Subcutaneous adipose tissue (tissue), 4 donors: Measurements from ENCODE around the gene PNMT. TPM values are rescaled to one million over a fixed set of nuclear protein-coding genes. Genes with fewer than 3 reads are reported as not detected.

Source experiments
- total RNA-seq, 4 donors: library from RNA; depleted of rRNA; stranded (reverse); fragments of >200 nt; gene quantifications; one replicate each; pipeline ENCODE4 v1.1.0, GENCODE V29; 2016
- TF ChIP-seq, protein P1 (sequence below): fragments of 450-650 bp; IDR thresholded peaks from one replicate; pipeline ENCODE4 v1.5.1; 2016; ENCODE audit warnings: low read depth, mild to moderate bottlenecking, control low read depth, antibody characterized with exemption, moderate library complexity

The PNMT gene
- total RNA-seq, 4 donors from 2014 or later: 2.0 to 7.3 (median 4.2) TPM

DNA sequence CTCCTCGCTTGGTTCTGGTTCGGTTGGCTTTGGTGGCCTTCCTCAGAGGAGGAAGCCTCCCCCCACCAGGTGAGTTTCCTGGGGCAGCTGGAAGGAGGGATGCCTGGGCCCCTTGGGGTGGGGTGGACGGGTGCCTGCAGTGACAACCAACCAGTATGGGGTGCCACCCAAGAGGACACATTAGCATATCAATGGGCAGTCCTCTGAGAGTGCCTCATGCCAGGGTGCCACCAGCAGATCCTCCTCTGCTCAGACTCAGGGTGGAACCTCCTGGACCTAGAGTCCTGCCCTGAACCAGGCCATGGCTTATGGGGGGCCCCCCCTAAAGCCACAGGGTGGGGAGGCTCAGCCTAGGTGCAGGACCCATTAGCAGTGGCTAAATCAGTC is 38.8 kb upstream of the PNMT start:
- TF ChIP-seq, protein P1, sequence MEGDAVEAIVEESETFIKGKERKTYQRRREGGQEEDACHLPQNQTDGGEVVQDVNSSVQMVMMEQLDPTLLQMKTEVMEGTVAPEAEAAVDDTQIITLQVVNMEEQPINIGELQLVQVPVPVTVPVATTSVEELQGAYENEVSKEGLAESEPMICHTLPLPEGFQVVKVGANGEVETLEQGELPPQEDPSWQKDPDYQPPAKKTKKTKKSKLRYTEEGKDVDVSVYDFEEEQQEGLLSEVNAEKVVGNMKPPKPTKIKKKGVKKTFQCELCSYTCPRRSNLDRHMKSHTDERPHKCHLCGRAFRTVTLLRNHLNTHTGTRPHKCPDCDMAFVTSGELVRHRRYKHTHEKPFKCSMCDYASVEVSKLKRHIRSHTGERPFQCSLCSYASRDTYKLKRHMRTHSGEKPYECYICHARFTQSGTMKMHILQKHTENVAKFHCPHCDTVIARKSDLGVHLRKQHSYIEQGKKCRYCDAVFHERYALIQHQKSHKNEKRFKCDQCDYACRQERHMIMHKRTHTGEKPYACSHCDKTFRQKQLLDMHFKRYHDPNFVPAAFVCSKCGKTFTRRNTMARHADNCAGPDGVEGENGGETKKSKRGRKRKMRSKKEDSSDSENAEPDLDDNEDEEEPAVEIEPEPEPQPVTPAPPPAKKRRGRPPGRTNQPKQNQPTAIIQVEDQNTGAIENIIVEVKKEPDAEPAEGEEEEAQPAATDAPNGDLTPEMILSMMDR: no peak

DNA sequence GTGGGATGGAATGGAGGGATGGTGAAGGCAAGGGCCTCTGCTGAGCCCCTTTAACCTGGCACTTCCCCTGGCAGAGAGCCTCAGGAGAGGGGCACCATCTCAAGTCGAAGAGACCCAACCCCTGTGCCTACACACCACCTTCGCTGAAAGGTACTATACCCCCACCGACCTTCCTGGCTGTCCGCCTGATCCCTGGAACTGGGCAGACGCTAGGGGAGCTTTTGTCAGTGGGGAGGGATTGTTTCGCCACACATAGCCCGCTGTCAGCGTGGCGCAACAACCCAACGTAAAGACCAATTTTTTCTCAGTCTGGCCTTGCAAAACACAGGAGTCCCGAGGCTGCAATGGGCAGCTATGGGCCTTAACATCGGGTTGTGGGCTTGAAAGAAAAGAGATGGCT is 38.4 kb upstream of the PNMT start:
- TF ChIP-seq, protein P1: no peak

DNA sequence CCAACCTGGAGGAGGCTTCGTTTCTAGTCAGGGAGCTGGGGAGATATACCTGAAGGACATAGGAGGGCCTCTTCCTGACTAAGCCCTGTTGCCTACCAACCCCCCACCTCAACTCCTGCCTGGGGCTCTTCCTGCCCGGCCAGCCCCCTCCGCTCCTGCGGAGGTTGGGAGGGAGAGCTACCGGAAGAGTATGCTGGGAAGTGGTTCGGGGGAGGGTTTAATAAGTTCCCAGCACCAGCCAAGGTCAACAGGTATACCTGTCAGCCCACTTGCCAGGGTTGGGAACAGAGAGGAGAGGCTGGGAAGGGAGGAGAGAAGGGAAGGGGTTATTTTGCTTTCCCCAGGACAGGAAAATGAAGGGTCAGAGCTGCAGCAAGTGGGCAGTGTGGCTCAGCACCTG is 36.9 kb upstream of the PNMT start:
- TF ChIP-seq, protein P1: no peak

DNA sequence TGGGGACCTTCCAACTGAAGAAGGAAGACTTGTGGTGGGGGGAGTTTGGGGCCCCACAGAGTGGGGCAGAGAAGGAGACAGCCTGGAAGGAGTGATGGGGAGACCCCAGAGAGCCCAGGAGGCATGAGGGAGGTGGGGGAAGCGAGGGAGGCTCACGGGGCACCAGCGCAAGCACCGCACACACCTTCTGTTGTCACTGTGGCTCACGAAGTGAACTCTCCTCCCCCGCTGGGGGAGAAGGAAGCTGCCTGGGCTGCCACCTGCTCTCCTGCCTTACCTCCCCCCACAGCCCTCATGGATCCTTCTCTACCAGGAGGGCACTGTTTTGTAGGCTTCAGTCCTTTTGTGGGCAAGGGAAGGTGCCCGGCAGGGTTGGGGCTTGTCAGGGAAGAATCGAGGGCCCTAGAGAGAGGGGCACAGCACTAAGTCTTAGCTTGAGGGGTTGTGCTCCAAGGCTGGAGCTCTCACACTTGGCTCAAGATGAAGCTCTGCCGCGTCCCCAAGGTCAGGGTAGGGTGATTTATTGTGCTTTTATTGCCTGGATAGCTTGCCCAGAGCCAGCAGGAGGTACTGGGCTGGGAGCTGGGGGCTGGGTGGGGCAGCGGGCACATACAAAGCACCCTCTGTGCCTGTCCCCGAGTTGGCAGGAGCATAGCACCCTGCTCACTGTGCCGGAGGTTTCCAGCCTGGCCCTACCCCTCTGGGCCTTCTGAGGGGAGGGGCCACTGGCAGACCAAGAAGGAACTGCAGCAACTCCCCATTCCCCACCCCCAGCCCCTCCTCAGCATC is 35.9 kb upstream of the PNMT start:
- TF ChIP-seq, protein P1: no peak

DNA sequence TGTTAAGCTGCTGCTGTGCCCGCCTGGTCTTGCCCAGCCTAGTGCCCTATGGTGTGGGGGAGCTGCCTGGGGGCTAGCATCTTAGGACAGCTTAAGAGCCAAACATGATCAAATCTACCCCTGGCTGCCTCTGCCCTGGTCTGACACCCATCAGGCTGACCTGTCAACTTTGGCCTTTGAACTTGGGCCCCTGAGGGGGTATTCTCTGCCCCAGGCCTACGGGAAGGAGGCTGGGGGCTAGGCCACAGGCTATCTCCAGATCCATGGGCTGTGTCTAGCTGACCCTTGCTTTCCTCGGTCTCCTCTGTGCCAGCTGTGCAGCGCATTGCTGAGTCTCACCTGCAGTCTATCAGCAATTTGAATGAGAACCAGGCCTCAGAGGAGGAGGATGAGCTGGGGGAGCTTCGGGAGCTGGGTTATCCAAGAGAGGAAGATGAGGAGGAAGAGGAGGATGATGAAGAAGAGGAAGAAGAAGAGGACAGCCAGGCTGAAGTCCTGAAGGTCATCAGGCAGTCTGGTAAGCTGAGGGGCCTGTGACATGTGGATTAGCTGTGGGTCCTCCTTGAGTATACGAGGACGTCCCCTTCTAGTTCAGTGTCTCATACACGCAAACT is 34.6 kb upstream of the PNMT start:
- TF ChIP-seq, protein P1: no peak

DNA sequence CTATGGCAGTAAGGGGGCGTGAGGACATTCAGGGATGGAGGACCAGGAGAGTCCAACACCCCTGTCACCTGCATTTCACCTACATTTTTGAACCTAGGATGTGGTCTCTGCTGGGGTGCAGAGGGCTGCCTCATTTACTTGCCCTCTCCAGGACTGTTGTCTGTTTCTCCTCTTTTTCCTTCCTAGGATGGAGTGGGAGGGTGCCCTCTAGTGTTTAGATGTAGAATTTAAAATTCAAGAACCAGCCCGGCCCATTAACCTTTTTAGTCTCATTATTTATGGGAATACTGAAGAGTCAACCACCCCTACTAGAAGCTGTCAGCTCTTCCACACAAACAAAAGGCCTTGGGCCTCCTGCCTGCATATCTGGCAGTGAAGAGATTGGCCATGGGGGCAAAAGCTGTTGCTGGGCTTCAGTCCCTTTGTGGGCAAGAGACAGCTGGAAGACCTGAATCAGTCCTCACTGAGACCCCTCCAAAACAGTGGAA is 33.8 kb upstream of the PNMT start:
- TF ChIP-seq, protein P1: no peak

DNA sequence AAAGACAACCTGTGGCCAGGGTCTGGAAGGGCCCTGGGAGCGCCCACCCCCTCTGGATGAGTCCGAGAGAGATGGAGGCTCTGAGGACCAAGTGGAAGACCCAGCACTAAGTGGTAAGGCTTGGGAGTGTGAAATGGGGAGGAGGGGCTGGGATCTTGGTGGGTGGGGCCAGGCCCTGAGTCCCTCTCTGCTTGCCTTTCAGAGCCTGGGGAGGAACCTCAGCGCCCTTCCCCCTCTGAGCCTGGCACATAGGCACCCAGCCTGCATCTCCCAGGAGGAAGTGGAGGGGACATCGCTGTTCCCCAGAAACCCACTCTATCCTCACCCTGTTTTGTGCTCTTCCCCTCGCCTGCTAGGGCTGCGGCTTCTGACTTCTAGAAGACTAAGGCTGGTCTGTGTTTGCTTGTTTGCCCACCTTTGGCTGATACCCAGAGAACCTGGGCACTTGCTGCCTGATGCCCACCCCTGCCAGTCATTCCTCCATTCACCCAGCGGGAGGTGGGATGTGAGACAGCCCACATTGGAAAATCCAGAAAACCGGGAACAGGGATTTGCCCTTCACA is 32.6 kb upstream of the PNMT start:
- TF ChIP-seq, protein P1: no peak
